ENCODE results near the gene SULT1A2.

Gene SULT1A2

DNA sequence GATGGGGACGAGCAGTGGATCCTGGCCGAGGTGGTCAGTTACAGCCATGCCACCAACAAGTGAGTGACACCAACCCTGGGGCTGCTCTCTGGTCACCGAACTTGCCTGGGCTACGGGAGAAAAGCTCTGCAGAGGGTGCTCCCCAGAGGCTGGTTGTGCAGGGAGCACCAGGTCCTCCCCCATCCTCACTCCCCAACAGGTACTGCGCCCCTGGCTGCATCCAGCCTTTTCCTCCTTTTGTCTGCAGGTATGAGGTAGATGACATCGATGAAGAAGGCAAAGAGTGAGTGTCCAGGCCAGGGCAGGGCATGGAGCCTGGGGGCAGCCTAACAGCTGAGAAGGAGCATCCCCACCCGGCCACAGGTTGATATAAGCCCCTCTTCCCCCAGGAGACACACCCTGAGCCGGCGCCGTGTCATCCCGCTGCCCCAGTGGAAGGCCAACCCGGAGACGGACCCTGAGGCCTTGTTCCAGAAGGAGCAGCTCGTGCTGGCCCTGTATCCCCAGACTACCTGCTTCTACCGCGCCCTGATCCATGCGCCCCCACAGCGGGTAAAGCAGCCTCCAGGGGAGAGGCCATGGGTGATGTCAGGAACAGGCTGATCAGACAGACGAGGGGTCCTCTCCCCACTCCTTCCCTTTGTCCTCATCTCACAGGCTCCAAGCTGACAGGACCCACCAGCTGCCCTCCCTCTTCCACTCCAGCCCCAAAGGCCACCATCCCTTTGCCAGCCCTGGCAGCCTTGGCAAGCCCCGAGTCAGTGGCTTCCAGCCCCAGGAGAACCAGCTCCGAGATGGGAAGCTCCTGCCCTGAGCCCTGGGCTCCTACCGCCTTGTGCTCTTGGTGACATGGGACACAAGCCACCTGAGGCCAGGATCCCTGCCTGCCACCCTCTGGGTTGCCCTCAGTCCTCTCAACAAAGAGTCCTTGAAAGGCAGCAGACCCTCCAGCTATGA, 6.2 kb downstream of the SULT1A2 start:
- WGBS, 2 experiments = 93 to 94% methylated on average over 22 of the region's 22 CpGs
- H3K9me3 ChIP-seq (ENCODE audit: control insufficient read depth, low read length) = no peaks in the 10 kb centered on the region
- no peak overlapping the region for H3K27ac ChIP-seq (ENCODE audit: insufficient read depth, low read depth, low read length, poor library complexity, severe bottlenecking)
- H3K36me3 ChIP-seq (ENCODE audit: control insufficient read depth, insufficient read depth, low read length) = peaks cover 12% of the 10 kb centered on the region
- no peaks in the 10 kb centered on the region for H3K4me1 ChIP-seq (ENCODE audit: control insufficient read depth, insufficient read depth, low read length)
- no peaks in the 10 kb centered on the region for H3K27me3 ChIP-seq (ENCODE audit: control insufficient read depth, insufficient read depth, low read length, poor library complexity, severe bottlenecking)
- H3K4me3 ChIP-seq (ENCODE audit: insufficient read depth, low read depth, low read length) = no peak overlapping the region

DNA sequence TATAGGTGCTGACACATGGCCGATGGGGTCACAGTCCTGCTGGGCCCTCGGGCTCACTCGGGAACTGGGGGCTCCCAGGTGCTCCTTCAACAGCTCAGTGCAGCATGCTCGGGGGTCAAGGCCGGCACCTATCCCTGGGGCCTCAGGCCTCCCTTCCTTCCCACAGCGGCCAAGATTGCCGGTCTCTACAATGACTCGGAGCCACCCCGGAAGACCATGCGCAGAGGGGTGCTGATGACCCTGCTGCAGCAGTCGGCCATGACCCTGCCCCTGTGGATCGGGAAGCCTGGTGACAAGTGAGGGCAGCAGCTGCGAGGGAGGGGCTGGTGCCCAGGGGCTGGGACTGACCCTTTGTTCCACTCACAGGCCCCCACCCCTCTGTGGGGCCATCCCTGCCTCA, 6.9 kb downstream of the SULT1A2 start:
- no peaks in the 10 kb centered on the region for H3K9me3 ChIP-seq (ENCODE audit: control insufficient read depth, low read length)
- no peak overlapping the region for H3K4me3 ChIP-seq (ENCODE audit: insufficient read depth, low read depth, low read length)
- WGBS, 2 experiments = 95 to 96% methylated on average over 13 of the region's 13 CpGs
- peaks cover 17% of the 10 kb centered on the region for H3K36me3 ChIP-seq (ENCODE audit: control insufficient read depth, insufficient read depth, low read length)
- no peaks in the 10 kb centered on the region for H3K4me1 ChIP-seq (ENCODE audit: control insufficient read depth, insufficient read depth, low read length)
- no peak overlapping the region for H3K27ac ChIP-seq (ENCODE audit: insufficient read depth, low read depth, low read length, poor library complexity, severe bottlenecking)
- no peaks in the 10 kb centered on the region for H3K27me3 ChIP-seq (ENCODE audit: control insufficient read depth, insufficient read depth, low read length, poor library complexity, severe bottlenecking)

DNA sequence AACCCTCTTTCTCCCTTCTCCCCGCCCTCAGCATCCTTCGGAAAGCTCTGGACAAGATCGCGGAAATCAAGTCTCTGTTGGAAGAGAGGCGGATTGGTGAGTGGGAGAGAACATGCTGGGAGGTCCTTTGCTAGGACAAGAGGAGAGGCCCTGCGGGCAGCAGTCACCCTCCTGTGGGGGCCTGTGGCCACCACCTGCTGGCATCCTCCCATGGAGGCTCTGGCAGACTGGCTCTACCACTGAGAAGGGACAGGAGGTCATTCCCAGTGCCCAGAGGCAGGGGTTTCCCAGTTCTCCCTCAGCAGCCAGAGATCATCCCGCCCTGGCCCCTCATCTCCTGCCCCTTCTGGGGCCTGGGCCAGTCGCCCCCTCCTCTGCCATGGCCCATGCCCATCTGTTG, 7.8 kb downstream of the SULT1A2 start:
- no peak overlapping the region for H3K4me3 ChIP-seq (ENCODE audit: insufficient read depth, low read depth, low read length)
- H3K4me1 ChIP-seq (ENCODE audit: control insufficient read depth, insufficient read depth, low read length) = no peaks in the 10 kb centered on the region
- WGBS, 2 experiments = 90 to 92% methylated on average over 8 of the region's 8 CpGs
- no peak overlapping the region for H3K27ac ChIP-seq (ENCODE audit: insufficient read depth, low read depth, low read length, poor library complexity, severe bottlenecking)
- H3K9me3 ChIP-seq (ENCODE audit: control insufficient read depth, low read length) = no peaks in the 10 kb centered on the region
- H3K27me3 ChIP-seq (ENCODE audit: control insufficient read depth, insufficient read depth, low read length, poor library complexity, severe bottlenecking) = no peaks in the 10 kb centered on the region
- H3K36me3 ChIP-seq (ENCODE audit: control insufficient read depth, insufficient read depth, low read length) = peaks cover 17% of the 10 kb centered on the region

DNA sequence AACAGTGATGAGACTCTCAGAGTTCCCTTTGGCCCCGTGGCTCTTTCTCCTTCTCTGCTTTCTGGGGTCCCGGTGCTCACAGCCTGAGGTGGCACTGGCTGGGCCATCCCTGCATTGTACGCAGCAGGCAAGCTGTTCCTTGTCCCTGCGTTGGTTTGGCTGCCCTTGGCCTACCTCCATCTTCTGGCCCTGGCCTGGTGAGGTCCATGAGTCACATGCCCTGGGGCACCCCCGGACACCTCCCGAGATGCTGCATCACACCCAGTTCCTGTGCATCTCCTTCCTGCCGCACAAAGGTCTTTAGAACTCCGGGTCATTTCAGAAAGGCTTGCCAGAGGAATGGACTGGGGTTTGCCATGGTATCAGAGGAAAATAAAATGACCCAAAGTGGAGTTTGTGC, 9.5 kb downstream of the SULT1A2 start:
- WGBS, 2 experiments = 95 to 96% methylated on average over 8 of the region's 8 CpGs
- H3K36me3 ChIP-seq (ENCODE audit: control insufficient read depth, insufficient read depth, low read length) = peaks cover 17% of the 10 kb centered on the region

DNA sequence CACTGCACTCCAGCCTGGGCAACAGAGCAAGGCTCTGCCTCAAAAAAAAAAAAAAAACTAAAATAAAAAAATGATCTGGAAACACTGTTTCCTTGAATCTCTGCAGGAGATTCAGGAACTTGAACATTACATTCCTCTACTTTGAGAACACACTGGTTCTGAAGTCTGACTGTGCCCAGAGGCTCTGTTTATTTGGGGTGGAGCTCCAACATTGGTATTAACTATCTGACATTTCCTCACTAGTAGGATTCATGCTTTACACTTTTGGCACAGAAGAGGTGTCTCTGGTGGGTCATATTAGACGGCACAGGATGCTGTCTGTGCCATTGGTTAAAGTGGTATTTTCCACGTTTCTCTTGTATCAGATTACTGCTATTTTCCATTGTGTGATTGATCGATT, 10.4 kb downstream of the SULT1A2 start:
- peaks cover 21% of the 10 kb centered on the region for H3K36me3 ChIP-seq (ENCODE audit: control insufficient read depth, insufficient read depth, low read length)
- WGBS, 2 experiments = 89 to 96% methylated on average over 3 of the region's 3 CpGs
- no peak overlapping the region for H3K4me3 ChIP-seq (ENCODE audit: insufficient read depth, low read depth, low read length)
- H3K9me3 ChIP-seq (ENCODE audit: control insufficient read depth, low read length) = no peaks in the 10 kb centered on the region
- H3K27me3 ChIP-seq (ENCODE audit: control insufficient read depth, insufficient read depth, low read length, poor library complexity, severe bottlenecking) = no peaks in the 10 kb centered on the region
- H3K27ac ChIP-seq (ENCODE audit: insufficient read depth, low read depth, low read length, poor library complexity, severe bottlenecking) = no peak overlapping the region
- no peaks in the 10 kb centered on the region for H3K4me1 ChIP-seq (ENCODE audit: control insufficient read depth, insufficient read depth, low read length)

More for the DNA sequence above, 9.5 kb downstream of the SULT1A2 start:
- H3K27ac ChIP-seq (ENCODE audit: insufficient read depth, low read depth, low read length, poor library complexity, severe bottlenecking) = no peak overlapping the region
- no peaks in the 10 kb centered on the region for H3K4me1 ChIP-seq (ENCODE audit: control insufficient read depth, insufficient read depth, low read length)
- no peak overlapping the region for H3K4me3 ChIP-seq (ENCODE audit: insufficient read depth, low read depth, low read length)
- H3K27me3 ChIP-seq (ENCODE audit: control insufficient read depth, insufficient read depth, low read length, poor library complexity, severe bottlenecking) = no peaks in the 10 kb centered on the region
- no peaks in the 10 kb centered on the region for H3K9me3 ChIP-seq (ENCODE audit: control insufficient read depth, low read length)

DNA sequence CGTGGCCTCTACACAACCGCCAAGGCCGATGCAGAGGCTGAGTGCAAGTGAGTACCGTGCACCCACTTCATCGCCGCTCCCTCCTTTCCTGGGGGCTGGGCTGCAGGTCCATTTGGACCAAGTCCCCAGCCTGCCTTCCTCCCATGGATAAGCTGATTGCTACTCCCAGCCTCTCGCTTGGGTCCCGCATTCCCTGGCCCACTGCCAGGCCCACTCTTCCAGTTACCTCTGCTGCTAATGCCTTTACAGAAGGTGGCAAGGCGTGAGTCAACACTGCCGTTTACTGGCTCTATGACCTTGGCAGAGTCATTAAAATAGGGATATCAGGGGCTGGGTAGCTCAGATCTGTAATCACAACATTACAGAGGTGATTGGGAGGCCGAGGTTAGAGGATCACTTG, 11.2 kb downstream of the SULT1A2 start:
- H3K9me3 ChIP-seq (ENCODE audit: control insufficient read depth, low read length) = no peaks in the 10 kb centered on the region
- H3K27ac ChIP-seq (ENCODE audit: insufficient read depth, low read depth, low read length, poor library complexity, severe bottlenecking) = no peak overlapping the region
- H3K36me3 ChIP-seq (ENCODE audit: control insufficient read depth, insufficient read depth, low read length) = peaks cover 21% of the 10 kb centered on the region
- H3K4me3 ChIP-seq (ENCODE audit: insufficient read depth, low read depth, low read length) = no peak overlapping the region
- 94 to 96% methylated on average over 11 of the region's 11 CpGs for WGBS, 2 experiments
- H3K27me3 ChIP-seq (ENCODE audit: control insufficient read depth, insufficient read depth, low read length, poor library complexity, severe bottlenecking) = no peaks in the 10 kb centered on the region
- no peaks in the 10 kb centered on the region for H3K4me1 ChIP-seq (ENCODE audit: control insufficient read depth, insufficient read depth, low read length)

DNA sequence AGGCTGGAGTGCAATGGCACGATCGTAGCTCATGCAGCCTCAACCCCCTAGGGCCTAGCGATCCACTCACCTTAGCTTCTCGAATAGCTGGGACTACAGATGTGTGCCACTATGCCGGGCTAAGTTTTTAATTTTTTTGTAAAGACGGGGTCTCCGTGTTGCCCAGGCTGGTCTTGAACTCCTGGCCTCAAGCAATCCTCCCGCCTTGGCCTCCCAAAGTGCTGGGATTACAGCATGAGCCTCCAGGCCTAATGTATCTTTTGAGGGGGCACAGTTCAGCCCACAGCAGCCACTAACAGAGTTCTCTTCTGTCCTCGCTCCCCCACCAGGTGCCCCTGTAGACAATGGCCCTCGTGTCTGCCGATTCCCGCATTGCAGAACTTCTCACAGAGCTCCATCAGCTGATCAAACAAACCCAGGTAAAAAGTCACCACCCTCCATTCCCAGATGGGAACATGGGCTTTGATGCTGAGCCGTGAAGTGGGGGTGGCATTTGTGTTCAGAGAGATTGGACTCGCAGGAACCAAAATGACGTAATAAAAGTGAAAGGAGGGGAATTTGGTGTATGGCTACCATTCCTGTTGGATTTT, 16.0 kb downstream of the SULT1A2 start:
- no peak overlapping the region for H3K4me3 ChIP-seq (ENCODE audit: insufficient read depth, low read depth, low read length)
- WGBS, 2 experiments = 93% methylated on average over 15 of the region's 15 CpGs
- H3K27me3 ChIP-seq (ENCODE audit: control insufficient read depth, insufficient read depth, low read length, poor library complexity, severe bottlenecking) = no peaks in the 10 kb centered on the region
- H3K36me3 ChIP-seq (ENCODE audit: control insufficient read depth, insufficient read depth, low read length) = peaks cover 11% of the 10 kb centered on the region
- no peaks in the 10 kb centered on the region for H3K9me3 ChIP-seq (ENCODE audit: control insufficient read depth, low read length)
- H3K4me1 ChIP-seq (ENCODE audit: control insufficient read depth, insufficient read depth, low read length) = no peaks in the 10 kb centered on the region
- H3K27ac ChIP-seq (ENCODE audit: insufficient read depth, low read depth, low read length, poor library complexity, severe bottlenecking) = no peak overlapping the region

DNA sequence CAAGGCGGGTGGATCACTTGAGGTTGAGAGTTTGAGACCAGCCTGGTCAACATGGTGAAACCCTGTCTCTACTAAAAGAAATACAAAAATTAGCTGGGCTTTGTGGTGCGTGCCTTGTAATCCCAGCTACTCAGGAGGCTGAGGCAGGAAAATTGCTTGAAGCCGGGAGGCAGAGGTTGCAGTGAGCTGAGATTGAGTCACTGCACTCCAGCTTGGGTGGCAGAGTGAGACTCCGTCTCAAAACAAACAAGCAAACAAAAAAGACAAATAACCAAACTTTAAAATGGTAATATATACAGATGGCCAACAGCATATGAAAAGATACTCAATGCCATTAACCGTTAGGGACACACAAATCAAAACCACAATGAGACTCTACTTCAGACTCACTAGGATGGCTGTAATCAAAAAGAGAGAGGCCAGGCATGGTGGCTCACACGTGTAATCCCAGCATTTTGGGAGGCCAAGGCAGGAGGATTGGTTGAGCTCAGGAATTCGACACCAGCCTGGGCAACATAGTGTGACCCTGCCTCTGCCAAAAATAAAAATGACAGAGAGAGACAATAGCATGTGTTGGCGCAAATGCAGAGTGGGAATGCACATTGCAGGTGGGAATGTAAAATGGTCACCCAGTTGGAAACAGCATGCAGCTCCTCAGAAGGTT, 21.3 kb downstream of the SULT1A2 start:
- no peaks in the 10 kb centered on the region for H3K9me3 ChIP-seq (ENCODE audit: control insufficient read depth, low read length)
- peaks cover 16% of the 10 kb centered on the region for H3K4me1 ChIP-seq (ENCODE audit: control insufficient read depth, insufficient read depth, low read length)
- WGBS, 2 experiments = 90 to 91% methylated on average over 8 of the region's 8 CpGs

DNA sequence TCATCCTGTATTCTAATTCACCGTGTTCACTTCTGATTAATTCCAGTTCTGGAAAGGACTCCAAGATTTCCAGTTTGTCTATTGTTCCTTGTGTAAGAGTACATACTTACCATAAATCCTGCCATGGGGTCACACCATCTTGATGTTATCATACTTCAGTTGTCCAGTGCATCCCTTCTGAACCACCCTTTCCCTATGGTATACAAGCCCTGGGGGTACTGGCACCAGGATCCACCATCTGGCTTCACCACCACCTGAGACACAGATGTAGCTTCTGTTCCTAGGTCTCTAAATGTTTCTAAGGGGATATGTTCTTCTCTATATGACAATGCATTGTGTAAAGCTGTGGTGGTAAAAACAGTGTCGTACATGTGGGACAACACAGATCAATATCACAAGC, 21.9 kb downstream of the SULT1A2 start:
- Histone ChIP-seq H3K4me1 (ENCODE audit: control insufficient read depth, insufficient read depth, low read length) (peaks cover 16% of the 10 kb centered on the region), H3K27ac (ENCODE audit: insufficient read depth, low read depth, low read length, poor library complexity, severe bottlenecking) (no peak overlapping the region), H3K4me3 (ENCODE audit: insufficient read depth, low read depth, low read length) (no peak overlapping the region), H3K36me3 (ENCODE audit: control insufficient read depth, insufficient read depth, low read length) (no peaks in the 10 kb centered on the region), H3K27me3 (ENCODE audit: control insufficient read depth, insufficient read depth, low read length, poor library complexity, severe bottlenecking) (no peaks in the 10 kb centered on the region), H3K9me3 (ENCODE audit: control insufficient read depth, low read length) (no peaks in the 10 kb centered on the region)
- 96 to 100% methylated on average over 2 of the region's 2 CpGs for WGBS, 2 experiments

More for the DNA sequence above, 21.3 kb downstream of the SULT1A2 start:
- Histone ChIP-seq H3K27me3 (ENCODE audit: control insufficient read depth, insufficient read depth, low read length, poor library complexity, severe bottlenecking) (no peaks in the 10 kb centered on the region), H3K36me3 (ENCODE audit: control insufficient read depth, insufficient read depth, low read length) (no peaks in the 10 kb centered on the region), H3K4me3 (ENCODE audit: insufficient read depth, low read depth, low read length) (no peak overlapping the region), H3K27ac (ENCODE audit: insufficient read depth, low read depth, low read length, poor library complexity, severe bottlenecking) (no peak overlapping the region)
